ENCODE results near the gene SPRTN. TPM values are rescaled to one million over a fixed set of nuclear protein-coding genes. Genes with fewer than 3 reads are reported as not detected.
"Not testable (repeated sequence)": the region's sequence is repeated elsewhere in the genome, so short reads cannot be mapped to it uniquely, and the experiment has no call there.

SPRTN gene
- total RNA-seq, 1 donor from 2014 or later: 13.9 TPM

DNA sequence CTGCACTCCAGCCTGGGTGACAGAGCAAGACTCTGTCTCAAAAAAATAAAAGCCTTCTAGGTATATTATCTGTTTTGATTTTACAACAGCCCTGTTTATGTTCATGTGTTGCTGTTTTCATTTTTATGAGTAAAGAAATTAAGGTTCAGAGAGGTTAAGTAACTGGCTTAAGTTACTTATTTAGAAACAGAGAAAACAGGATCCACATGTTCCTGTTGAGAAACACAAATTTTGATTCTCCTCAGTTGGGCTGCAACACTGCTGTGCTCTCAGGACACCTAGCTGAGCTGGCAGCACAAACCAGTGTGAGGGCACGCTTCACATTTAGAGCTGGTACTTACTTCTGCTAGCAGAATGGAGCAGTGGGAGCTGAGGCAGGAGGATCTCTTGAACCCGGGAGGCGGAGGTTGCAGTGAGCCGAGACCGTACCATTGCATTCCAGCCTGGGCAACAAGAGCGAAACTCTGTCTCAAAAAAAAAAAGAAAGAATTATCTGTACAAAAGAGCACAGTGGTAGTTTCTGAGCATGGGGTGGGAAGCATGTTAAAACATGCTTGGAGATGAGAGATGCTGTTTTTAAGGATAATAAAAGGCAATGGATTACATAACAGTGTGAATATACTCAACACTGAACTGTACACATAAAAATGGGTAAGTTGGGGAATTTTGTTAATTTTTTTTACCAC lies 2.4 kb downstream of the SPRTN start:
- no peaks in the 10 kb centered on the region for H3K27me3 Mint-ChIP-seq
- H3K4me1 Mint-ChIP-seq (ENCODE audit: low read depth): peaks cover 25% of the 10 kb centered on the region
- no peak overlapping the region for H3K4me3 Mint-ChIP-seq (ENCODE audit: low read depth)
- no peak for DNase-seq (ENCODE audit: low spot score, unreplicated experiment)
- no peak overlapping the region for H3K27ac Mint-ChIP-seq
- TF ChIP-seq, protein P1, sequence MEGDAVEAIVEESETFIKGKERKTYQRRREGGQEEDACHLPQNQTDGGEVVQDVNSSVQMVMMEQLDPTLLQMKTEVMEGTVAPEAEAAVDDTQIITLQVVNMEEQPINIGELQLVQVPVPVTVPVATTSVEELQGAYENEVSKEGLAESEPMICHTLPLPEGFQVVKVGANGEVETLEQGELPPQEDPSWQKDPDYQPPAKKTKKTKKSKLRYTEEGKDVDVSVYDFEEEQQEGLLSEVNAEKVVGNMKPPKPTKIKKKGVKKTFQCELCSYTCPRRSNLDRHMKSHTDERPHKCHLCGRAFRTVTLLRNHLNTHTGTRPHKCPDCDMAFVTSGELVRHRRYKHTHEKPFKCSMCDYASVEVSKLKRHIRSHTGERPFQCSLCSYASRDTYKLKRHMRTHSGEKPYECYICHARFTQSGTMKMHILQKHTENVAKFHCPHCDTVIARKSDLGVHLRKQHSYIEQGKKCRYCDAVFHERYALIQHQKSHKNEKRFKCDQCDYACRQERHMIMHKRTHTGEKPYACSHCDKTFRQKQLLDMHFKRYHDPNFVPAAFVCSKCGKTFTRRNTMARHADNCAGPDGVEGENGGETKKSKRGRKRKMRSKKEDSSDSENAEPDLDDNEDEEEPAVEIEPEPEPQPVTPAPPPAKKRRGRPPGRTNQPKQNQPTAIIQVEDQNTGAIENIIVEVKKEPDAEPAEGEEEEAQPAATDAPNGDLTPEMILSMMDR (IDR thresholded peaks at IDR 0.05; ENCODE audit: unreplicated experiment): no peak
- peaks cover 13% of the 10 kb centered on the region for H3K36me3 Mint-ChIP-seq (ENCODE audit: insufficient read depth)
- no peaks in the 10 kb centered on the region for H3K9me3 Mint-ChIP-seq (ENCODE audit: low read depth)

DNA sequence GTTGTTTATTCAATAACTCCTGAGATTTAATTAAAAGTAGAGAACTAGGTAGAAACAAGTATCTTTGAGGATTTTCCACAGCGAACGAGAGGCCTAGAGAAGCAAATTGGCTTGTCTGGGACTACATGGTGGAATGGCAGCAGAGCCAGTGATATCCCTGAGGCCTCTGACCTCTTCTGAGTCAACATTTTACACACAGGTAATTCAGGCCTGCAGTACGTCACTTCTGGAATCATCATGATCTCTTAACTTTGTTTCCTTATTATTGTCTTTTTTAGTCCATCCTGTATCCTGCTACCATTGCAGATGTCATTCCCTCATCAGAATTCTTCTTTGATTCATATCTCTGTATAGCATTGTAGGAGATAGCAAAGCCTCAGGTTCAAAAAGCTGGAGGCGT lies 9.9 kb downstream of the SPRTN start:
- Mint-ChIP-seq H3K4me1 (ENCODE audit: low read depth) (no peaks in the 10 kb centered on the region), H3K4me3 (ENCODE audit: low read depth) (no peak overlapping the region)

GRCh38 chr1:231348442-231348841 lies 10.3 kb downstream of the SPRTN start:
- Mint-ChIP-seq H3K4me1 (ENCODE audit: low read depth) (no peaks in the 10 kb centered on the region), H3K4me3 (ENCODE audit: low read depth) (no peak overlapping the region), H3K9me3 (ENCODE audit: low read depth) (no peaks in the 10 kb centered on the region), H3K36me3 (ENCODE audit: insufficient read depth) (peaks cover 24% of the 10 kb centered on the region), H3K27ac (no peak overlapping the region), H3K27me3 (no peaks in the 10 kb centered on the region)
- TF ChIP-seq, protein P1 (IDR thresholded peaks at IDR 0.05; ENCODE audit: unreplicated experiment): no peak
- DNase-seq (ENCODE audit: low spot score, unreplicated experiment): no peak

More for the DNA sequence above, 9.9 kb downstream of the SPRTN start:
- no peaks in the 10 kb centered on the region for H3K9me3 Mint-ChIP-seq (ENCODE audit: low read depth)
- no peak overlapping the region for H3K27ac Mint-ChIP-seq
- DNase-seq (ENCODE audit: low spot score, unreplicated experiment): no peak
- no peaks in the 10 kb centered on the region for H3K27me3 Mint-ChIP-seq
- TF ChIP-seq, protein P1 (IDR thresholded peaks at IDR 0.05; ENCODE audit: unreplicated experiment): no peak
- peaks cover 24% of the 10 kb centered on the region for H3K36me3 Mint-ChIP-seq (ENCODE audit: insufficient read depth)

DNA sequence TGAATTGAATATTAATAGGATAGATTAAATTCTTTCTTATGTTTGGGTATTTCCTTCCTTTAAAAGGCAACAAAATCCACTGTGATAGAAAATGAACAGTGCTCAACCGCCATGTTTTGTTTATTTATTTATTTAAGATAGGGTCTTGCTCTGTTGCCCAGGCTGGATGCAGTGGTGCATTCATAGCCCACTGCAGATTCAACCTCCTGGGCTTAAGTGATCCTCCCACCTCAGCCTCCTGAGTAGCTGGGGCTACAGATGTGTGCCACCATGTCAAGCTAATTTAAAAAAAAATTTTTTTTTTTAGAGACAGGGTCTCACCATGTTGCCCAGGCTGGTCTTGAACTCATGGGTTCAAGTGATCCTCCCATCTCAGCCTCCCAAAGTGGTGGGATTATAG lies 10.8 kb downstream of the SPRTN start:
- H3K4me1 Mint-ChIP-seq (ENCODE audit: low read depth); H3K27ac Mint-ChIP-seq; H3K9me3 Mint-ChIP-seq (ENCODE audit: low read depth); H3K4me3 Mint-ChIP-seq (ENCODE audit: low read depth); DNase-seq (ENCODE audit: low spot score, unreplicated experiment); H3K27me3 Mint-ChIP-seq: not testable (repeated sequence)
- H3K36me3 Mint-ChIP-seq (ENCODE audit: insufficient read depth): peaks cover 24% of the 10 kb centered on the region

- Mint-ChIP-seq H3K27ac (no peak overlapping the region), H3K27me3 (no peaks in the 10 kb centered on the region), H3K4me1 (ENCODE audit: low read depth) (no peaks in the 10 kb centered on the region), H3K4me3 (ENCODE audit: low read depth) (no peak overlapping the region), H3K36me3 (ENCODE audit: insufficient read depth) (peaks cover 18% of the 10 kb centered on the region), H3K9me3 (ENCODE audit: low read depth) (no peaks in the 10 kb centered on the region)
- no peak for DNase-seq (ENCODE audit: low spot score, unreplicated experiment)
- TF ChIP-seq, protein P1 (IDR thresholded peaks at IDR 0.05; ENCODE audit: unreplicated experiment): no peak
Observed at GRCh38 chr1:231351816-231352215, 13.7 kb downstream of the SPRTN start.

DNA sequence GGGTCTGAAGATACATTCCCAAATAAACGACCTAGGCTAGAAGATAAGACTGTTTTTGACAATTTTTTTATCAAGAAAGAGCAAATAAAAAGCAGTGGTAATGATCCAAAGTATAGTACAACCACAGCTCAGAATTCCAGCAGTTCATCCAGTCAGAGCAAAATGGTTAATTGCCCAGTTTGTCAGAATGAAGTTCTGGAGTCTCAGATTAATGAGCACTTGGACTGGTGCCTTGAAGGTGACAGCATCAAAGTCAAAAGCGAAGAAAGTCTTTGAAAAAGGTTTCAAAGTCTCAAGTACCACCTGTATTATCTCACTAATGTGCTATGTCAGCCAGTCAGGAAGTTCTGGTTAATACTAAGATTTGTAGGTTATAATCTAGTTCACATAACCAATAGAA lies 15.0 kb downstream of the SPRTN start:
- Mint-ChIP-seq H3K27me3 (no peaks in the 10 kb centered on the region), H3K27ac (no peak overlapping the region), H3K9me3 (ENCODE audit: low read depth) (no peaks in the 10 kb centered on the region), H3K36me3 (ENCODE audit: insufficient read depth) (peaks cover 18% of the 10 kb centered on the region), H3K4me1 (ENCODE audit: low read depth) (peaks cover 2% of the 10 kb centered on the region), H3K4me3 (ENCODE audit: low read depth) (no peak overlapping the region)
- no peak for DNase-seq (ENCODE audit: low spot score, unreplicated experiment)
- TF ChIP-seq, protein P1 (IDR thresholded peaks at IDR 0.05; ENCODE audit: unreplicated experiment): no peak
